CD1c-positive myeloid dendritic cell (primary cell): Measurements from ENCODE around the gene KAT2A.
A peak's percentile ranks its signal among the peaks of the same experiment; 100 is the strongest.
"Not testable (repeated sequence)": the region's sequence is repeated elsewhere in the genome, so short reads cannot be mapped to it uniquely, and the experiment has no call there.

Source experiments
- DNase-seq: peaks from one replicate; pipeline ENCODE4 v3.0.0-alpha.2; 2016; ENCODE audit errors: extremely low spot score

The KAT2A gene

DNA sequence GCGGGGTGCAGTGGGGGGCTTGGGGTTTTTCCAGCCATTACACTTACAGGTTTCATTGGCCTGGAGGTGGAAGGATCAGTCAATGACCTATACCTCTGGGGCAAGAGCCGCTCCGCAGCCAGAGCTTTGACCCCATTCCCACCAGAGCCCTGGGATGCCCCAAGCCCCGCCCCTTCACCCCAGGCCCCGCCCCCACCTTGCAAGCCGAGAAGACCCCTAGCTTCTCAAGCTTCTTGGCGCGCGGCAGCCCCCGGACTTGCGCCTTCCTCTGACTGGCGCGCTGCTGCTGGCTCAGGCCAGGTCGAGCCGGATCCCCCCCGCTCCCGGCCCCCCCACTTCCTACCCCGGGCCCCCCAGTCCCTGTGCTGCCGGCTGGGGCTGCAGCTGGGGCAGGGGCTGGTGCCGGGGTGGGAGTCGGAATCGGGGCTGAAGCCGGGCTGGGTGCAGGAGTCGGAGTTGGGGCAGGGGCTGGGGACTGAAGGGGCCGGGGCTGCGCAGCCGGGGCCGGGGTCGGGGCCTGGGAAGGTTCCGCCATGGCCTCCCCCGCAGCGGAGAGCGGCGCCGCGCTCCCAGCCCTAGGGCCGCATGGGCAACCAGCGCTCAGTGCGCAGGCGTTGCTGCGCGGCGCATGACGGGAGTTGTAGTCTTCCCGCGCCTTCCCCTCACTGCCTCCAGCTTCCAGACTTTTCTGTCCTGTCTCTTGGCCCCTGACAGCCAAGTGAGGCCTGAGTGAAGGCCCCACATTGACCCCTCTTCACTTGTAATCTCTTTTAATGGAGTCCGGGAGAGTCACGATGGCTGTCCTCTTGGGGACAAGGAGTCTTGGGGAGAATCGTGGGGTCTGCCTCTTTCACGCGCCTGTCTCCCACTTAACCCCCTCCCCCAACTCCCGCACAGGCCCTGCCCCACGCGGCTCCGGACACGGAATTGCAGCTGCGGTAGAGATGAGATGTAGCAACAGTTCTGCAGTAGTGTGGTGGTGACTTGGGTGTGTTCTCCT lies at the start of gene KAT2A:
KAT2A (minus strand) TSS at position 598 of the 1,000 bp plus-strand sequence; CDS start at position 535, 63 bp downstream.
- peak; percentile 88 for DNase-seq

DNA sequence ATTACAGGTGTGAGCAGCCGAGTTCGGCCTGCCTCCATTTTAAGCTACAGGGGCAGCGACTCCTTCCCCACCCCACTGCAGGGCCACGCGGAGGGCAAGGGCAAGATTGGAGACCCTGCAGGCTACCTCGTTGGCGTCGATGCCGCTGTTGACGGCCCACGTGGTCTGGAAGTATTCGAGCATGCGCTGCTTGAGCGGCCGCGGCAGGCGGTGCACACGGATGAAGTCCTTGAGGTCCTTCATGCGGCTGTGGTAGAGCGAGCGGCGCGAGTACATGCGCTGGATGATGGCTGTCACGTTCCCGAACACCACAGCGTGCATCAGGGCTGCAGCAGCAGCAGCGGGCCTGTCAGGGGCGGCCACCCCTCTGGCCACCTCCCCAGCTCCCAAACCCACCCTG lies 48.2 kb upstream of the KAT2A start:
- DNase-seq, result no peak

DNA sequence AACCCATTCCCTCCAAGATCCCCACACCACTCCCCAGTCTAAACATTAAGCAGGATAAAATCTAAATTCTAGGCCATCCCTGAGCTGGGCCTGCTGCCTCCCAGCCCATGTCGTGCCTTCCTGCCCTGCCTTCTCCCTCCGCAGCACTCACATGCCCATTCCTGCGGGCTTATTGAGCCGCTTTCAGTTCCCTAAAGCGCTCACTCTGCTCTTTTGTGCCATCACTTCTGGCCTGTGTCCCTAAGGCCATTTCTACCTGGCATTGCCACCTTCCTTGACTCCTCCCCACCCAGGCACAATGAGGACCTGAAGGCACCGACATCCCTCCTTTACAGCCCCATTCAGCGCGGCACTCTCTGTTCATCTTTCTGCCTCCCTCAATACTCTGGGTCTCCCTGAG lies 46.6 kb upstream of the KAT2A start:
- peak; percentile 70 for DNase-seq

DNA sequence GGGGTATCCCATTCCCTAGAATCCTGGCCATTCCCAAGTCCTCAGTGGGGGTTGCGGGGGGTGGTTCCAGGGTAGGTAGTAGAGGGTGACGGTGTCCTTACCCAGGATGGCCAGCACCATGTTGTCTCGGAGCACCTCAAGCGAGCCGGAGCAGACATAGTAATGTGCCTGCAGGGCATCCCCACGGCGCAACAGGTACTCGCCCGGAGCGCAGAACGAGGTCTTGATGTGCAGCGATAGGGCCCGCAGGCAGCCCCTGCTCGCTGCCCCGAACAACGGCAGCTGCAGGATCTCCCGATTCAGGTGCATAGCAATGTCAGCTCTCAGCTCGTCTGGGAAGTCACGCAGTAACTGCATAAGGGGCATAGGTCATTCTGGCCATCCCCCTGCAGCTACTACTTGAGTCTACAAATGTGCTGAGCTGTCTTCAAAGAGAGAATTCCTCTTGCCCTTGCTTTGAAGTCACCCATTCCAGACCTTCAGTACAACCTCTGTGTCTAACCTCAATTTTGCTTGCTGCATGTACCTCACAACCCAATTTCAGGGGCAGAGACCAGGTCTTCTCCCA lies 45.1 kb upstream of the KAT2A start:
- DNase-seq, result no peak

DNA sequence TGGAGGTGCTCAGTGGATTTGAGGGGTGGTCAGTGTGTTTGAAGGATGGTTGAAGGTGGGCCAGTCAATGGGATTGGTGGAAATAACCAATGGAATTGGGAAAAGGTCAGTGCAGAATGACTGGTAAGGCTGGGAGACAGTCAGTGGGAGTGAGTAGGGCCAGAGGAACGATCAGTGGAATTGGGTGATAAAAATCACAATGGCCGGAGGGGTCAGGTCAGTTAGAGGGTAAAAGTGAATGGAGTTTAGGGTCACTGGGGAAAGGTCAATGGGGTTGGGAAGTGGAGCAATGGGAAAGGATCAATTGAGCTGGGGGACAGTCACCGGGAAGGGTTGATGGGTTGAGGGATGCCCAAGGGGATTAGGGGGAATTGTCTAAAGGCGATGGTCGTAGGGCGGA lies 44.6 kb upstream of the KAT2A start:
- no peak for DNase-seq

DNA sequence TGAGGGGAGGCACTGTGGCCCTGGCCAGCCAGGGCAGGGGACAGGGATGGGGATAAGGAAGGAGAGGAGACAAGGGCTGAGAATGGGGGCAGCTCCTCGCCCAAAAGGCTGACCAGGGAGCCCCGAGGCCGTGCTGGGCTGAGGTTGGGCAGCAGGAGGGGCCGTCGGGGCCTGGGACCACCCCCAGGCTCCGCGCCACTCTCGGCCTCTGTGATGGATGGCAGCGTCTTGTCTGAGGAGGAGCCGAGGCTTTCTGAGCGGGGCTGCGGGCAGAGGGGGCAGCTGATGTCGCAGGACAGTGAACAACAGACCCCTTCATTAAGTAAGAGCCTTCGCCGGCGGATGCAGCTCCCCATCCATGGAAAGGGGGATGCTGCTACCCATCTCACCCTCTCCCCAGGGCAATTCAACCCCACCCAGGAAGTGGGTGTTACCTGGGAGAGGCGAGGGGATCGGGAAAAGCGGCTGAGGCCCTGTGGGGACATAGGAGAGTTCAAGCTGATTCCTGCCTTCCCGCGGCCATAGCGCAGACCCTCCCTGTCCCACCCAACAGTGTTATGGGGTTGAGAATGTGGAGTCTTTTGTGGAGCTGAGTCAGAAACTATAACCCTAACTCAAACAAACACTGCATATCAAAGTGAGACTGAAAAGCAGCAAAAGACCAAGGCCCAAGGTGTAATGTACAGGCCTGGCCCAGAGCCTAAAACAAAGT lies 42.7 kb upstream of the KAT2A start:
- no peak for DNase-seq

DNA sequence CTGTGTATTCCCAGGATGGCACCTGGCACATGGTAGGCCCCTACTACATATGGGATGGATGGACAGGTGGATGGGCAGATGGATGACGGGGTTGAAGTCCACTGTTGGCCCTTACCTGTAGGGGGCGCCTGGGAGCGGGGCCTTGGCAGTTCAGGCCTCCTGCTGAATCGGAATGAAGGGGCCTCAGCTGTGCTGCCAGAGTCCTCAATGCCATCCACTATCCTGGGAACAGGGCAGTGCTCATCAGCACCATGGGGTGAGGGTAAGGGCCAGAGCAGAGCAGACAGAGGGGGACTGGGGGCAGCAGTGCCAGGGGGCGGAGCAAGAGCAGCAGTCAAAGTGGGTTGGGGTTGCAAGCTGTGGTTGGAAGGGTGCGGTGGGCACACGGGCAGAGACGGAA lies 41.9 kb upstream of the KAT2A start:
- DNase-seq, result peak; percentile 25

DNA sequence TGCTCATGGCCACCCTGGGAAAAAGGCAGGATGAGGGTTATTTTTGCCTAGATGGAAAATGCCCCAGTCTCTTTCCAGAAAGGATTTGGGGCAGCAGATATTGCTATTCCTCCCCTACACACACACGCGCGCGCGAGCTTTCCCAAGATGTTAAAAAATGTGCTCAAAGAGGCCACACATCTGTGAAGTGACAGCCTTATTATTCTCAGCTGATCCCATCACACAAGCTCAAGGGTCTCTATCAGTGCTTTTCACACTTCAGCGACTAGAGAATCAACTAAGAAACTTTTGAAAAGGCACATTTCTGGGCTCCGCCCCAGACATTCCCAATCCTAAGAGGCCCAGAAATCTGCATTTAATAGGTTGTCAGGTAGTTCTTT lies 39.4 kb upstream of the KAT2A start:
- DNase-seq, result no peak

DNA sequence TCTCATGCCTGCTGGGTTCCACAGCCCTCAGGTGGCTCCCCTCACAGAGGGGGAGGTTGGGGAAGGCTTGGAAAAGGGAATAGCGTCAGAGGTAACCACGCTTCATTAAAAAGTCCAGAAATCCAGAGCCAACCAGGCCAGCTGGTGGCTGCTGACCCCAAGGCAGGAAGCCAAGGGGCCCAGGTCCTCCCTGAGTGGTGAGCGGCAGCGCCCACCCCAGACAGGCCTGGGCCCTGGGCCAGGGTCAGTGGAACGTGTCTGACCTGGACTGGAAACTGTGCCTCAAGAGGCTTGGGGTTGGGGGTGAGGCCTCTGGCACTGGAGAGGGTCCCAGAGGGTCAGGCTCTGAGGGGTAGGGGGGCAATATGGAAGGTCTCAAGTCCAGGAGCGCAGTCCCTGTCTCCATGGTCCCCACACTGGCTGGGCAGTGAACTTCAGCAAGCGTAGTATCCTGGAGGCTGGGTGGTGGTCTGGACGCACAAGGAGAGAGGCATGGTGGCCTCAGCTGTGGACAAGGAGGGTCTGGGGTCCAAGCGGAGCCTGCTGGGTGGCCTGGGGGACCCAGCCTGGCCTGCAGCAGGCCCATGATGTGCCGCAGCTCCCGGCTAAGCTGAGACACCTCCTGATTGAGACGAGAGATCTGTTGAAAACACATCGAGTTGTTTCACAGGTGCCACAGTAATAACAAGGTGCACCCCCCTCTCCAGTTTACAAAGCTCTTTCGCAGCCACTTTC lies 38.8 kb upstream of the KAT2A start:
- DNase-seq, result no peak

DNA sequence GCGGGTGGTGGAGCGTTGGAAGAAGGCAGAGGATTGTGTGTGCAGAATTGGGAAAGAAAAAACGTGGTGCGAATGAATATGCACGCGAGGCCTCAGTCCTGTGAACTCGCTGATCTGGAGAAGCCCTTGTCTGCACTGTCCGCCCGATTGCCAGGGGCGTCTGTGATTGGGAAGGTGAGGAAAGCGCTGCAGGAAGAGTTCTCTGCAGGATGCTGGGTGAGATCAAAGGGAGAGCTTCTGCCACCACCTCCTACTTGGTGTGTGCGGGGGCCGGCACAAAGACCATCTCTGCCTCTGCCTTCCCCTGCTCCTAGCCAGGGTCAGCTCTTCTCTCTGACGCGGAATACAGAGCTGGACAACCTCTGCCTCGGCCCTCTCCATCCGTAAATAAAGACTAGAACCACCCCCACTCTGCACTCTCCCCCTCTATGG lies 34.5 kb upstream of the KAT2A start:
- no peak for DNase-seq

DNA sequence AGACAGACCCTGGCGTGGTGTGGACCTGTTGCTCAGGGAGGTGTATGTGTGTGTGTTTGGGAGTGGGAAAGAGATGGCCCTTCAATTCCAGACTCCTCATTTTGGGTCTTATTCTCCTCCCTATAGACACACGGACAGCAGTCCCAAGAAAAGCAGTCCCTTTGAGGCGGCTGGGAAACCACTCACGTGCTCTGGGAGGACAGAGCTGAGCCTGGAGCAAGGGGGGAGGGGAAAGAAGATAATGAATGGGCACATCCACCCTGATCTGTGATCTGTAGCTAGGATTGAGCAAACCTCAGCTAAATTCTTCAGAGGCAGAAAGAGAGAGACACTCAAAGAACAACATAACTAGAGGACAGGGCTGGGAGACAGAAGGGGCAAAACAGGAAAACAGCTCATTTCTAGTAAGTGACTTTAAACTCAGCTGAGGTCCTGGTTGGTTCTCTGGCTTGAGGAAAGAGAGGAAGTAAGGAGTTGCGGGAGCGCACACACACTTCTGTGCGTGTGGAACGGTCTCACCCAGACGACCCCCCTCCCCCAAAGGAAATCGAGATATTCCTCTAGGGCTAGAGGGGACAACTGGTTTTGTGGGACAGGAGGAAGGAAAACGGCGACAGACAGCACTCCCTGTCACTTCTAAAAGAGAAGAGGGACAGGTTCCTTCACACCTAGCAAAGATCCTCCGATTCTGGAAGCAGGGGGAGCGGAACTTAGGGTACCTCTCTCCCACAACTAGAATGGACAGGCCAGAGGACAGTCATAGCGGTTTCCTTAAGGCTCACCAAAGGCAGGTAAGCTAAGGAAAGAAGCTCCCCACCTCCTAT lies 33.0 kb upstream of the KAT2A start:
- peak; percentile 61 for DNase-seq

DNA sequence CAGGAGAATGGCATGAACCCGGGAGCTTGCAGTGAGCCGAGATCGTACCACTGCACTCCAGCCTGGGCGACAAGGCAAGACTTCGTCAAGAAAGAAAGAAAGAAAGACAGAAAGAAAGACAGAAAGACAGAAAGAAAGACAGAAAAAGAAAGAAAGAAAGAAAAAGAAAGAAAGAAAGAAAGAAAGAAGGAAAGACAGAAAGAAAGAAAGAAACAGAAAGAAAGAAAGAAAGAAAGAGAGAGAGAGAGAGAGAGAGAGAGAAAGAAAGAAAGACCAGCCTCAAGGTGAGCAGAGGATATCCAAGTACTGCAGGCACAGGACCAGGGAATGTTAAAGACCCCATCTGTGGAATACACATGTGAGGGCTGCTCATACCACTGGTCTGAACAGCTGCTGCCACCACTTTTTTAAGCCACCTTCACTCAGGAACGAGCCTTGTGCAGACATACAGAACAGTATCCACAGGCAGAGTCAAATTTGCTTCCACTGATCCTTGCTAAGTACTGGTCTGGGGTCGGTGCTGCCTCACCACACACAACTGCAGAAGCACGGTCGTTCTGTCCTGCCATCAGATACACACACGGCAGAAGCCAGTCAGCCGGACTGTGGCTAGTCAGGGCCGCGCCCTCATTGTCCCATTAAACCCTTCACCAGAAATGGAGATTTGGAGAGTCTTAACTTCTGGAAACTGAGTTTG lies 25.9 kb upstream of the KAT2A start:
- no peak for DNase-seq

DNA sequence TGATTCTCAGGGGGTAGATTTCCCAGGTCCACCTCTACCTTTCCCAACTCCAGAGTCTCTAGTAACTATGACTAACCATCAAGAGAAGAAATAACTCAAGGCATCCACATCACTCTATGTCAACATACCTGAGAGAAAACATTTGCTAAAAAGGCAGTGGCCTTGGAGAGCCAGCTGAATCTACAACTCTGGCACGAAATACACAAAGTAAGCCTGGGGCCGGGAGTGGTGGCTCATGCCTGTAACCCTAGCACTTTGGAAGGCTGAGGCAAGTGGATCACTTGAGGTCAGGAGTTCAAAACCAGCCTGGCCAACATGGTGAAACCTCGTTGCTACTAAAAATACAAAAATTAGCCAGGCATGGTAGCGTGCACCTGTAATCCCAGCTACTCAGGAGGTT lies 22.0 kb upstream of the KAT2A start:
- not testable (repeated sequence) for DNase-seq

DNA sequence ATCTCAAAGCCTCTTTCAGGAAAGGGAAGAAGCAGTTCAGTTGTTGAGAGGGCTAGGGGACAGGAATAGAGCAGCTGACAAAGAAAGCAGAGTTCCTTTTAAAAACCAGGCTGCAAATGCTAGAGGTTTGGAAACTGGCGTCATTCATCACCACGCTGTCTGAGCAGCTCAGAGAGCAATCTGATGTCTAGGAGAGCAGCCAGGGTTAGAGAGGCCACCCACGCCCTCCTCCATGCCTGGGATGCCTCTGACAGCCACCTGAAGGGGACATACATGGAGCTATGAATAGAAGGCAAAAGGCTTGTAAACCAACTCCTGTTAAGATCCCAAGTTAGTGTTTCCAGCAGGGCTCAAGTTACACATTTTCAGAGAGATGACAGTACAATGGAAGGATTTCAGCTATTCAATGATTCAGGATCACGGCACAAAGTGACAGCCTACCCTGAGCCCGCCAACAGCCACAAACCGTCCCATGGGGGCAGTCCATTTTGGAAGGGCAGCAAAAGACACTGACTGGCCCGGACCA lies 21.3 kb upstream of the KAT2A start:
- peak; percentile 18 for DNase-seq

DNA sequence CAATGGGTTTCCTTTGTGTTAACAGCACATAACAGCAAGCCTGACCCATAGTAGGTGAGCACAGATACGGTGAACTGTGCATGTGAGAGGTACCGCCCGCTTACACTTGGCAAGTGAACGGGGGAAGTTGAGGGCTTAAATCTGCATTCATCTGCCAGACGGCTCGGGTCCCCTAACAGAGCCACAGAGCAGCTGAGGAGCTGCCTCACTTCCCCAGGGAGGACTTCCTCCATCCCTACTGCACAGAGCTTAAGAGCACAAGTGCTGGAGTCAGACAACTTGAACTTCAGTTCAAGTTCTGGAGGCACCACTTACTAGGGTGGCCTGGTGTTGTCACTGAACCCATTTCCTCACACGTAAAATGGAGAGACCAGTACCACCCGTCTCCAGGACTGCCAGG lies 20.2 kb upstream of the KAT2A start:
- peak; percentile 15 for DNase-seq

DNA sequence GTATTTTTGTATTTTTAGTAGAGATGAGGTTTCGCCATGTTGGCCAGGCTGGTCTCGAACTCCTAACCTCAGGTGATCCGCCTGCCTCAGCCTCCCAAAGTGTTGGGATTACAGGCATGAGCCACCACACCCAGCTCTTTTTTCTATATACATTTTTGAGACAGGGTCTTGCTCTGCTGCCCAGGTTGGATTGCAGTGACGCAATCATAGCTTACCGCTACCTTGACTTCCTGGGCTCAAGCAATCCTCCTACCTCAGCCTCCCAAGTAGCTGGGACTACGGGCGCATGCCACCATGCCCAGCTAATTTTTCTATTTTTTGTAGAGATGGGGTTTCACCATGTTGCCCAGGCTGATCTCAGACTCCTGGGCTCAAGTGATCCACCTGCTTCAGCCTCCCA lies 19.5 kb upstream of the KAT2A start:
- not testable (repeated sequence) for DNase-seq

DNA sequence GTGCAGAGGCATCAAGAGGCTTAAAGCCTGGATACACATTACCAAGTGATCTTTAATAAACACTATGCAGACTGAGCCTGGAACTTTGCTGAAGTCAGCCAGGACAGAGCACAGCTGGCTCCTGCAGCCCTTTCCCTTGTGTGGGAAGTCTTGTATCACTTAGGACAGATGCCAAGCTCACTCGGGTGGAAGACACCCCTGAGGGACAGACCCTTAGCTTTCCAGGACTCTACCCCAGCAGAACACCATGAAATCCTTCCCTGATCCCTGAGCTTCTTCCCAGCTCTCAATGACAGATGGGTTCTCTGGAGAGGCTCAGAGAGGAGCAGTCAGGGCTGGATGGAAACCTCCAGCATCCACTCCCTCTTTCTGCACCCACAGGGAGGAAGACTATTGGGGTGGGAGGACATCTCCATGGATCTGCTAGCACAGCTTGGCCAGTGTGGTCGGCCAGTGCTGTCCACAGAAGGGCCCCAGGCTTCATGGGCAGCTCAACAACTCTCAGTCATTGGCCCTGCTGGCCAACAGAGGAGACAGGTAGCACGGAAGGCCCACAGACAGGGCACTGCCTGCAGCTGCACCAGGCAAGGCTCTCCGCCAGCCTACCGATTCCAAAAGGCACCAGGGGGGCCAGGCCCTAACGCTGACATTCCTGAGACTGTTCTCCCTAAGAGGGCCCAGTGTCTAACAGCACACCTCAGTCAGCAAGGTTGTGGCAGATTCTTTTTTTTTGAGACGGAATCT lies 17.8 kb upstream of the KAT2A start:
- no peak for DNase-seq

DNA sequence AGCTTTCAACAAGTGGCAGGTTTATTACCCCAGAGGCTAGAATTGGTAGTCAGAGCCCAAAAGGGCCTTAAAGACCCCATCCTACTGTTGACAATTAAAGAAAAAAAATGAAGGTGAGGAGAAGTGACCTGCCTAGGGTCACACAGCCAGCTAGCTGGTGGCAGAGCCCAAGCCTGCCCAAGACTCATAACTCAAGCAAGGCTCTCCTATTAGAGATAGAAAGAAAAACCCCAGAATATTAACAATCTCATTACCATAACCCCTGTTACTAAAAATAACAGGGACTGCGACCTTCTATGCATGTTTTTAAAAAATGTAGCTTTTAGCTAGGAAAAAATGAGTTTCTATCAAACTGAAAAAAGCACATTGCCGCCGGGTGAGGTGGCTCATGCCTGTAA lies 15.5 kb upstream of the KAT2A start:
- no peak for DNase-seq
